Measurements from ENCODE around the gene PTCRA.

DNA sequence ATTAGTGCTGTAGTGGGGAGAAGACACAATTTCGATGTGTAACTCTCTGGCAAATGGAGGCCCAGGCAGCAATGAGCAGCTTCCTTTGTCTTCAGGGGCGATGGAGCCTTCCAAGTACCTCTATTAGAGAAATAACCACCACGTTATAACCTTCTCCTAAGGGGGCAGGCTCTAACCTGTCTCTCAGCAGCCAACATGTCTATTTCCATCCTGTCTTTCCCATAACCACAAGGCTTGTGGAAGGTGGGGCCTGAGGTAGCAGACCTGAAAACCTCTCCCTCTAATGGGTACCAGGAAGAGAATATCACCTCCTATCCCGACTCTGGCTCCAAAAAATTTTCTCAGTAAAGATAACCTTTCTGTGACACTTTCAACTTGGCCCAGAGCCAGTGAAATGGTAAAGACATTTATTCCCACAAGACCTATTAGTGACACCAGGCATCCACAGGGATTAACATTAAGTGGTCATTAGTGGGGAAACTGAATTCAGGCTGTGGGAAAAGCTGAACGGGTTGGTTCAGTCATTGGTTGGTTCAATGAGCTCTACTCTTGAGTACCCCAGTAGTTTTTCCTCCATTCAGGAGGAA is 59.2 kb downstream of the PTCRA start:
- TF ChIP-seq, protein P1, sequence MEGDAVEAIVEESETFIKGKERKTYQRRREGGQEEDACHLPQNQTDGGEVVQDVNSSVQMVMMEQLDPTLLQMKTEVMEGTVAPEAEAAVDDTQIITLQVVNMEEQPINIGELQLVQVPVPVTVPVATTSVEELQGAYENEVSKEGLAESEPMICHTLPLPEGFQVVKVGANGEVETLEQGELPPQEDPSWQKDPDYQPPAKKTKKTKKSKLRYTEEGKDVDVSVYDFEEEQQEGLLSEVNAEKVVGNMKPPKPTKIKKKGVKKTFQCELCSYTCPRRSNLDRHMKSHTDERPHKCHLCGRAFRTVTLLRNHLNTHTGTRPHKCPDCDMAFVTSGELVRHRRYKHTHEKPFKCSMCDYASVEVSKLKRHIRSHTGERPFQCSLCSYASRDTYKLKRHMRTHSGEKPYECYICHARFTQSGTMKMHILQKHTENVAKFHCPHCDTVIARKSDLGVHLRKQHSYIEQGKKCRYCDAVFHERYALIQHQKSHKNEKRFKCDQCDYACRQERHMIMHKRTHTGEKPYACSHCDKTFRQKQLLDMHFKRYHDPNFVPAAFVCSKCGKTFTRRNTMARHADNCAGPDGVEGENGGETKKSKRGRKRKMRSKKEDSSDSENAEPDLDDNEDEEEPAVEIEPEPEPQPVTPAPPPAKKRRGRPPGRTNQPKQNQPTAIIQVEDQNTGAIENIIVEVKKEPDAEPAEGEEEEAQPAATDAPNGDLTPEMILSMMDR (IDR thresholded peaks at IDR 0.05 in 8 of 11, conservative IDR thresholded peaks at IDR 0.05 in 3 of 11) = no peak
- TF ChIP-seq POLR2A (IDR thresholded peaks at IDR 0.05) = no peak
